ENCODE data around the gene LYST. TPM values are rescaled to one million over a fixed set of nuclear protein-coding genes. Genes with fewer than 3 reads are reported as not detected.
"Not testable (repeated sequence)": the region's sequence is repeated elsewhere in the genome, so short reads cannot be mapped to it uniquely, and the experiment has no call there.

The LYST gene
- total RNA-seq, 4 donors from 2014 or later, result 22.8 to 46.7 (median 32.1) TPM

DNA sequence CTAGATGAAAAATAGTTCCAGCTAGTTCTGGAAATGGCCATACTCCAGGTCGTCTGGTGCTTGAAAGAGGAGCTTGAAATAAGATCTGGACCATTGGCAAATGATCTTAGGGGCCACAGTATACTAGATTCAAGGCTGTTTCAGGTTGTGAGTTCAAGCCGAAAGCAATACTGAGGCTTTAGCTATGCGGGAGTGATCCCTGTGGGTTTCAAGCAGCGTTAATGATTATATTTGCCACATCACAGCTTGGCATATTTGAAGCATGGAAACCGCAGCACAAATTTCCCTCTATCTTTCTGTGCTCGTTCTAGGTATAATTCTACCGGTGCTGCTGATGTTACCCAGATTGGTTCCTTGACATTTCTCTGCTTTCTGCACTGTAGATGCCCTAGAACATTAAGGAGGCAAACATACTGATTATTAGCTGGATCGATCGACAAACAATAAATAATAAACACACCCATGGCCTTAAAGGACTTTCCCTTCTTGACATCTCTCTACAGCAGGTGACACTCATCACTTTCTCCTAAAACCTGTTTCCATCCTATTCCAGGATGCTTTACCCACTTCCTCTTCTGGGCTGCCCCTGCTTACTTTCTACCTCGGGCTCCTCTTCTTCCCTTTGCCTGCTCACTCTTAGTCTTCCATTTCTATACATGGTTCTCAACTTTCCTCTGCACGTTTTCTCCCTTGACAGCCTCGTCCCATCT is 40.6 kb upstream of the LYST start:
- H3K4me3 ChIP-seq, result no peak overlapping the region
- H3K36me3 ChIP-seq, result no peaks in the 10 kb centered on the region
- H3K27ac ChIP-seq, result no peak overlapping the region
- no peak for DNase-seq
- intact Hi-C loops (cut with DNase I; ENCODE audit: low total_unique reads) (no loop called here), in situ Hi-C loops (cut with MboI; ENCODE audit: low pct_ligation_motif_present in 1 of 4, low pct_unique_long_range_greater_than_20kb in 1 of 4, low sequenced_read_pairs in 3 of 4) (no loop called here)
- WGBS, 2 donors (ENCODE audit: low coverage in 1 of 2), result 83 to 86% methylated on average over 6 to 12 of the region's 12 CpGs
- TF ChIP-seq POLR2AphosphoS5 (IDR thresholded peaks at IDR 0.05), result no peak
- TF ChIP-seq, protein P1, sequence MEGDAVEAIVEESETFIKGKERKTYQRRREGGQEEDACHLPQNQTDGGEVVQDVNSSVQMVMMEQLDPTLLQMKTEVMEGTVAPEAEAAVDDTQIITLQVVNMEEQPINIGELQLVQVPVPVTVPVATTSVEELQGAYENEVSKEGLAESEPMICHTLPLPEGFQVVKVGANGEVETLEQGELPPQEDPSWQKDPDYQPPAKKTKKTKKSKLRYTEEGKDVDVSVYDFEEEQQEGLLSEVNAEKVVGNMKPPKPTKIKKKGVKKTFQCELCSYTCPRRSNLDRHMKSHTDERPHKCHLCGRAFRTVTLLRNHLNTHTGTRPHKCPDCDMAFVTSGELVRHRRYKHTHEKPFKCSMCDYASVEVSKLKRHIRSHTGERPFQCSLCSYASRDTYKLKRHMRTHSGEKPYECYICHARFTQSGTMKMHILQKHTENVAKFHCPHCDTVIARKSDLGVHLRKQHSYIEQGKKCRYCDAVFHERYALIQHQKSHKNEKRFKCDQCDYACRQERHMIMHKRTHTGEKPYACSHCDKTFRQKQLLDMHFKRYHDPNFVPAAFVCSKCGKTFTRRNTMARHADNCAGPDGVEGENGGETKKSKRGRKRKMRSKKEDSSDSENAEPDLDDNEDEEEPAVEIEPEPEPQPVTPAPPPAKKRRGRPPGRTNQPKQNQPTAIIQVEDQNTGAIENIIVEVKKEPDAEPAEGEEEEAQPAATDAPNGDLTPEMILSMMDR (IDR thresholded peaks at IDR 0.05), result no peak
- no peak for TF ChIP-seq EP300 (IDR thresholded peaks at IDR 0.05; ENCODE audit: low read depth)
- no peak for TF ChIP-seq POLR2A (IDR thresholded peaks at IDR 0.05)
- no peaks in the 10 kb centered on the region for H3K27me3 ChIP-seq
- no peaks in the 10 kb centered on the region for H3K9me3 ChIP-seq
- peaks cover 5 to 19% (median 13%) of the 10 kb centered on the region in 4 donors for H3K4me1 ChIP-seq

DNA sequence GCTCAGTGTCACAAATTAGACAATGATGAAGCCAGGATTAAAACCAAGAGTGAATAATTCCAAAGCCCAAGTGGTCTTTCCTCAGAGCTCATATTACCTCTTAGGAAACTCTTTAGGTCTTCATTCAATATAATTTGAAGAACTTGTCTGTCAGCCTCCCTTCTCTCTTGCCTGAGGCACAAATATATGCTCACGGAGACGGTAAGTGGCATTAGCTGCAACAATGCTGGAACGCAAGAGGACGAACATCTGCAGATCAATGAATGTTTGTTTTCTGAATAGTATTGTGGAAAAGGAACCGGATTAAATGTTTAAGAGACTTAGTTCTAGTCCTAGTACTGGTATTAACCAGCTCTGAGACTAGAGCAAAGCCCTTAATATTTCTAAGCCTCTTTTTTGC is 39.7 kb upstream of the LYST start:
- Histone ChIP-seq H3K27me3 (no peaks in the 10 kb centered on the region), H3K9me3 (no peaks in the 10 kb centered on the region), H3K4me1 (peaks cover 5 to 19% (median 13%) of the 10 kb centered on the region in 4 donors), H3K36me3 (no peaks in the 10 kb centered on the region), H3K27ac (no peak overlapping the region), H3K4me3 (no peak overlapping the region)
- no peak for DNase-seq
- in situ Hi-C loops (cut with MboI; ENCODE audit: low pct_ligation_motif_present in 1 of 4, low pct_unique_long_range_greater_than_20kb in 1 of 4, low sequenced_read_pairs in 3 of 4), result no loop called here
- intact Hi-C loops (cut with DNase I; ENCODE audit: low total_unique reads), result no loop called here
- WGBS, 2 donors (ENCODE audit: low coverage in 1 of 2), result 88 to 90% methylated on average over 5 of the region's 5 CpGs
- TF ChIP-seq, protein P1 (IDR thresholded peaks at IDR 0.05), result no peak

DNA sequence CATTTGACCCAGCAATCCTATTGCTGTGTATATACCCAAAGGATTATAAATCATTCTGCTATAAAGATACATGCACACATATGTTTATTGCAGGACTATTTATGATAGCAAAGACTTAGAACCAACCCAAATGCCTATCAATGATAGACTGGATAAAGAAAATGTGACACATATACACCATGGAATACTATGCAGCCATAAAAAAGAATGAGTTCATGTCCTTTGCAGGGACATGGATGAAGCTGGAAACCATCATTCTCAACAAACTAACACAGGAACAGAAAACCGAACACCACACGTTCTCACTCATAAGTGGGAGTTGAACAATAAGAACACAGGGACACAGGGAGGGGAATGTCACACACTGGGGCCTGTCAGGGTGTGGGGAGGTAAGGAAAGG is 37.1 kb upstream of the LYST start:
- Histone ChIP-seq H3K27ac (peak overlapping the region; percentile 34 to 68 (median 62)), H3K4me1 (peaks cover 5 to 15% (median 9%) of the 10 kb centered on the region in 4 donors)
- H3K27me3 ChIP-seq; in situ Hi-C loops (cut with MboI; ENCODE audit: low pct_ligation_motif_present in 1 of 4, low pct_unique_long_range_greater_than_20kb in 1 of 4, low sequenced_read_pairs in 3 of 4); H3K9me3 ChIP-seq; intact Hi-C loops (cut with DNase I; ENCODE audit: low total_unique reads); H3K36me3 ChIP-seq; H3K4me3 ChIP-seq; DNase-seq: not testable (repeated sequence)
- WGBS, 2 donors (ENCODE audit: low coverage in 1 of 2), result 90 to 91% methylated on average over 2 of the region's 2 CpGs

DNA sequence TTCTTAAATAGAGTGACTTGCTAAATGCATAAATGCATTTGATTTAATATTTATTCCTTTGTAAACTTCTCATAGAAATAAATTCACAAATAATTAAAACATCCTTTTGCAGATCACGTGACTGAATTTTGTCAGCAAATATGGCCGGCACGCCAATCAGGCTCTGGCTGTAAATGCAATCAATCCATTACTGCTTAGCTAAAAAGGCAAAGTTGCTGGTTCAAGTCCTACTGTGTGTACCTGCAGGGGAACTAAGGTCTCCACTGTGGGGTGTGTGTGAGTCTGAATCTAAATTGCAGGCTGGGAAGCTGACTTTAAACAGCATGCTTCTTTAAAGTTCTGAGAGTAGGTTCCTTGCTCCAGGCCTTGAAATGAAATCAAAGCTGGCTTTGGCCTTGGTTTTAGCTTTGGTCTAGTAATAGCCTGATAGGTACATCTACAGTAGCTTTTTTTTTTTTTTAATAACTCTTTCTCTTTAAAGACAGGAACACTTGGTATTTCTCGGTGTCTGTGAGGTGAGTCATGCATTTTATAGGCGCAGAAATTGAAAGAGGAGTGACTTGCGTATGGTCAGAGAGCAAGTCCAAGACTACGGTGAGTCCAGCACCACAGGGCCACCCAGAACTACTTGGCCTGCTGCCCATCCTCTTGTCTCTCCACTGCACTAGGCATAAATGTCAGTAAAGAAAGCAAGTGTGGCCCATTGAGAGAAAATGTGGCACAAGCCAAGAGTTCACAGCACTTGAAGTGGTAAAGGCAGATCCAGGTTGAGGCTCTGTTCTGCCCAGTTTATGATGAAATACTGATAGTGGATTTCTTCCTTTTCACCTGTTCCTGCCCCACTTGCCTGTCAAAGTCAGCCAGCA is 36.2 kb upstream of the LYST start:
- intact Hi-C loops (cut with DNase I; ENCODE audit: low total_unique reads) (no loop called here), in situ Hi-C loops (cut with MboI; ENCODE audit: low pct_ligation_motif_present in 1 of 4, low pct_unique_long_range_greater_than_20kb in 1 of 4, low sequenced_read_pairs in 3 of 4) (no loop called here)
- TF ChIP-seq, protein P1 (IDR thresholded peaks at IDR 0.05), result no peak
- peak in 1 of 3 donors; percentile 33 for TF ChIP-seq POLR2AphosphoS5 (IDR thresholded peaks at IDR 0.05)
- H3K36me3 ChIP-seq, result no peaks in the 10 kb centered on the region
- peak; percentile 86 for DNase-seq
- no peaks in the 10 kb centered on the region for H3K9me3 ChIP-seq
- no peaks in the 10 kb centered on the region for H3K27me3 ChIP-seq
- peaks cover 5 to 10% (median 7%) of the 10 kb centered on the region in 4 donors for H3K4me1 ChIP-seq
- WGBS, 2 donors (ENCODE audit: low coverage in 1 of 2), result 45 to 49% methylated on average over 5 to 7 of the region's 7 CpGs
- H3K27ac ChIP-seq, result peak overlapping the region; percentile 34 to 68 (median 62)
- no peak overlapping the region for H3K4me3 ChIP-seq
